Posterior cingulate gyrus (tissue), 11 donors: ENCODE data around the gene CERS6.
"Not testable (repeated sequence)": the region's sequence is repeated elsewhere in the genome, so short reads cannot be mapped to it uniquely, and the experiment has no call there.

Source experiments
- DNase-seq, 10 donors: peaks; one replicate each; pipeline versions ENCODE4 v3.0.0 to v3.0.0-alpha.2; 2020 to 2021; ENCODE audit warnings: mixed read lengths in 3 of 10
- intact Hi-C: fragments of 100-400 bp; cut with DNase I; formaldehyde crosslinking; loops from one replicate; pipeline ENCODE4 v1.15.1; 2023

The CERS6 gene

GRCh38 chr2:168455645-168456520 is at the start of gene CERS6:
CERS6 (plus strand) TSS chr2:168456272; CDS start chr2:168456449, 177 bp downstream.
- peak; percentile 80 to 99 (median 96) for DNase-seq
- intact Hi-C loops = loop anchor here (10.0 kb wide), 1 partner anchor 169 kb away; no protein-coding TSS in a partner anchor

GRCh38 chr2:168412301-168412700 is 43.8 kb upstream of the CERS6 start:
- intact Hi-C loops, DNase-seq: not testable (repeated sequence)

GRCh38 chr2:168413101-168413500 is 43.0 kb upstream of the CERS6 start:
- DNase-seq, intact Hi-C loops: not testable (repeated sequence)

- no peak for DNase-seq
- intact Hi-C loops = no loop called here
These were observed 39.5 kb upstream of the CERS6 start for GRCh38 chr2:168416555-168416954.

- intact Hi-C loops = no loop called here
- no peak for DNase-seq
These were observed 33.5 kb upstream of the CERS6 start for GRCh38 chr2:168422584-168422983.

- intact Hi-C loops = no loop called here
- no peak for DNase-seq
These were observed 31.7 kb upstream of the CERS6 start for GRCh38 chr2:168424112-168424951.

- DNase-seq = no peak
- intact Hi-C loops = no loop called here
These were observed 31.1 kb upstream of the CERS6 start for GRCh38 chr2:168424971-168425370.

GRCh38 chr2:168426861-168427260 is 29.2 kb upstream of the CERS6 start:
- intact Hi-C loops = no loop called here

GRCh38 chr2:168427451-168427850 is 28.6 kb upstream of the CERS6 start:
- intact Hi-C loops = no loop called here

More at GRCh38 chr2:168426861-168427260, 29.2 kb upstream of the CERS6 start:
- DNase-seq = no peak

GRCh38 chr2:168428431-168428830 is 27.6 kb upstream of the CERS6 start:
- intact Hi-C loops = no loop called here
- no peak for DNase-seq

More at GRCh38 chr2:168427451-168427850, 28.6 kb upstream of the CERS6 start:
- DNase-seq = no peak

GRCh38 chr2:168429988-168430387 is 26.1 kb upstream of the CERS6 start:
- no peak for DNase-seq
- intact Hi-C loops = no loop called here

GRCh38 chr2:168430431-168430830 is 25.6 kb upstream of the CERS6 start:
- intact Hi-C loops = no loop called here
- no peak for DNase-seq

GRCh38 chr2:168431301-168432024 is 24.6 kb upstream of the CERS6 start:
- intact Hi-C loops = no loop called here
- DNase-seq = no peak

- intact Hi-C loops = no loop called here
These were observed 24.0 kb upstream of the CERS6 start for GRCh38 chr2:168432100-168432499.

GRCh38 chr2:168432565-168433186 is 23.4 kb upstream of the CERS6 start:
- no peak for DNase-seq
- intact Hi-C loops = no loop called here

More at GRCh38 chr2:168432100-168432499, 24.0 kb upstream of the CERS6 start:
- no peak for DNase-seq

GRCh38 chr2:168433527-168433926 is 22.5 kb upstream of the CERS6 start:
- DNase-seq = no peak
- intact Hi-C loops = no loop called here

GRCh38 chr2:168434146-168434545 is 21.9 kb upstream of the CERS6 start:
- DNase-seq = peak in 3 of 10 donors; percentile 27 to 79 (median 35)
- intact Hi-C loops = no loop called here

GRCh38 chr2:168436840-168437239 is 19.2 kb upstream of the CERS6 start:
- DNase-seq = no peak
- intact Hi-C loops = no loop called here

GRCh38 chr2:168438553-168438952 is 17.5 kb upstream of the CERS6 start:
- DNase-seq = no peak
- intact Hi-C loops = no loop called here

GRCh38 chr2:168439536-168439935 is 16.5 kb upstream of the CERS6 start:
- DNase-seq = peak in 1 of 10 donors; percentile 29
- intact Hi-C loops = no loop called here
